NCI-H2107 treated with DMSO at 0.1 percent for 48 hours (cell line): Measurements from ENCODE around the gene MAP4K4.
"Not testable (repeated sequence)": the region's sequence is repeated elsewhere in the genome, so short reads cannot be mapped to it uniquely, and the experiment has no call there.

Experiments
- DNase-seq: peaks from one replicate; lab custom pipeline; 2025; ENCODE audit not compliant: unreplicated experiment; lab: John Stamatoyannopoulos, UW

The MAP4K4 gene

GRCh38 chr2:101741775-101742520 is 44.4 kb downstream of the MAP4K4 start:
- DNase-seq = no peak

GRCh38 chr2:101742547-101742946 is 45.0 kb downstream of the MAP4K4 start:
- no peak for DNase-seq

- no peak for DNase-seq
Observed at GRCh38 chr2:101743288-101743687, 45.8 kb downstream of the MAP4K4 start.

- DNase-seq = no peak
Observed at GRCh38 chr2:101744832-101745231, 47.3 kb downstream of the MAP4K4 start.

- DNase-seq = no peak
Observed at GRCh38 chr2:101745711-101746694, 48.5 kb downstream of the MAP4K4 start.

GRCh38 chr2:101748000-101748399 is 50.5 kb downstream of the MAP4K4 start:
- no peak for DNase-seq

- DNase-seq = not testable (repeated sequence)
Observed at GRCh38 chr2:101748462-101748861, 51.0 kb downstream of the MAP4K4 start.

GRCh38 chr2:101750688-101751087 is 53.2 kb downstream of the MAP4K4 start:
- no peak for DNase-seq

- no peak for DNase-seq
Observed at GRCh38 chr2:101751276-101751815, 53.8 kb downstream of the MAP4K4 start.

GRCh38 chr2:101751875-101752619 is 54.5 kb downstream of the MAP4K4 start:
- DNase-seq = no peak

- DNase-seq = no peak
Observed at GRCh38 chr2:101752716-101753616, 55.5 kb downstream of the MAP4K4 start.

GRCh38 chr2:101753720-101754490 is 56.4 kb downstream of the MAP4K4 start:
- DNase-seq = no peak

- DNase-seq = no peak
Observed at GRCh38 chr2:101754618-101755017, 57.1 kb downstream of the MAP4K4 start.

- DNase-seq = no peak
Observed at GRCh38 chr2:101756266-101756665, 58.8 kb downstream of the MAP4K4 start.

- no peak for DNase-seq
Observed at GRCh38 chr2:101758001-101758400, 60.5 kb downstream of the MAP4K4 start.

GRCh38 chr2:101759162-101759561 is 61.7 kb downstream of the MAP4K4 start:
- DNase-seq = no peak

- DNase-seq = no peak
Observed at GRCh38 chr2:101762451-101763171, 65.1 kb downstream of the MAP4K4 start.

- no peak for DNase-seq
Observed at GRCh38 chr2:101763496-101764333, 66.2 kb downstream of the MAP4K4 start.
